ELR (cell line): ENCODE measurements around the gene ARAP3.
"Not testable (repeated sequence)": the region's sequence is repeated elsewhere in the genome, so short reads cannot be mapped to it uniquely, and the experiment has no call there.

ENCODE experiments used
- DNase-seq: peaks from one replicate; pipeline ENCODE4 v3.0.0-alpha.2; 2015; ENCODE audit warnings: low read depth

ARAP3 gene

GRCh38 chr5:141681695-141682641, at the start of gene ARAP3:
Gene ARAP3 (minus strand): TSS chr5:141682230. CDS start chr5:141680486, 1,744 bp downstream.
- DNase-seq = peak; percentile 94

- DNase-seq = no peak
Measured at GRCh38 chr5:141729387-141730006, 47.5 kb upstream of the ARAP3 start.

- peak; percentile 79 for DNase-seq
Measured at GRCh38 chr5:141725891-141726290, 43.9 kb upstream of the ARAP3 start.

GRCh38 chr5:141725174-141725573, 43.1 kb upstream of the ARAP3 start:
- DNase-seq = not testable (repeated sequence)

GRCh38 chr5:141722266-141722665, 40.2 kb upstream of the ARAP3 start:
- DNase-seq = no peak

- DNase-seq = no peak
Measured at GRCh38 chr5:141717043-141717442, 35.0 kb upstream of the ARAP3 start.

GRCh38 chr5:141716468-141716867, 34.4 kb upstream of the ARAP3 start:
- no peak for DNase-seq

- no peak for DNase-seq
Measured at GRCh38 chr5:141716009-141716408, 34.0 kb upstream of the ARAP3 start.

- no peak for DNase-seq
Measured at GRCh38 chr5:141715346-141715905, 33.4 kb upstream of the ARAP3 start.

GRCh38 chr5:141714542-141715310, 32.7 kb upstream of the ARAP3 start:
- DNase-seq = peak; percentile 49

- DNase-seq = peak; percentile 54
Measured at GRCh38 chr5:141713616-141714309, 31.7 kb upstream of the ARAP3 start.

- DNase-seq = no peak
Measured at GRCh38 chr5:141711687-141712086, 29.7 kb upstream of the ARAP3 start.

- DNase-seq = no peak
Measured at GRCh38 chr5:141709699-141710267, 27.8 kb upstream of the ARAP3 start.

GRCh38 chr5:141708016-141708415, 26.0 kb upstream of the ARAP3 start:
- no peak for DNase-seq

GRCh38 chr5:141707510-141707909, 25.5 kb upstream of the ARAP3 start:
- DNase-seq = no peak

GRCh38 chr5:141706121-141706520, 24.1 kb upstream of the ARAP3 start:
- no peak for DNase-seq

- DNase-seq = no peak
Measured at GRCh38 chr5:141705469-141705868, 23.4 kb upstream of the ARAP3 start.

- DNase-seq = no peak
Measured at GRCh38 chr5:141704782-141705297, 22.8 kb upstream of the ARAP3 start.

GRCh38 chr5:141703133-141703561, 21.1 kb upstream of the ARAP3 start:
- DNase-seq = no peak

- DNase-seq = no peak
Measured at GRCh38 chr5:141701360-141702119, 19.5 kb upstream of the ARAP3 start.
